Loucy (cell line): ENCODE data around the gene CYSRT1.

ENCODE experiments used
- H2AFZ ChIP-seq: fragments of 200-600 bp; sonication (generic); 2 replicates; pipeline ENCODE4 v1.6.0; 2016; ENCODE audit warnings: antibody characterized with exemption, mild to moderate bottlenecking, low read length, moderate library complexity
- H3F3A ChIP-seq: fragments of 200-600 bp; 2 replicates; pipeline ENCODE4 v1.6.0; 2016; ENCODE audit warnings: antibody characterized with exemption, low read depth, mild to moderate bottlenecking
- H3K27me3 ChIP-seq: fragments of 200-600 bp; sonication (generic); 2 replicates; pipeline ENCODE4 v1.6.1; 2014; ENCODE audit warnings: low read length, mild to moderate bottlenecking; ENCODE audit not compliant: insufficient read depth, poor library complexity, severe bottlenecking
- H3K36me3 ChIP-seq: fragments of 200-600 bp; sonication (generic); 2 replicates; pipeline ENCODE4 v1.6.1; 2016; ENCODE audit warnings: low read length; ENCODE audit not compliant: insufficient read depth
- H3K4me1 ChIP-seq: fragments of 200-600 bp; sonication (generic); 2 replicates; pipeline ENCODE4 v1.5.1; 2014; ENCODE audit warnings: low read length, mild to moderate bottlenecking; ENCODE audit not compliant: insufficient read depth, poor library complexity, severe bottlenecking
- H3K4me2 ChIP-seq: fragments of 200-600 bp; sonication (generic); 2 replicates; pipeline ENCODE4 v1.6.0; 2014; ENCODE audit warnings: antibody characterized with exemption, low read length, low read depth, mild to moderate bottlenecking; ENCODE audit not compliant: poor library complexity, severe bottlenecking
- H3K4me3 ChIP-seq: fragments of 200-600 bp; sonication (generic); 2 replicates; pipeline ENCODE4 v1.5.1; 2014; ENCODE audit warnings: low read length, mild to moderate bottlenecking, mixed read lengths; ENCODE audit not compliant: poor library complexity, severe bottlenecking
- H3K79me2 ChIP-seq: fragments of 200-600 bp; sonication (generic); 2 replicates; pipeline ENCODE4 v1.6.1; 2014; ENCODE audit warnings: low read length; ENCODE audit not compliant: insufficient read depth
- H3K9ac ChIP-seq: fragments of 200-600 bp; sonication (generic); 2 replicates; pipeline ENCODE4 v1.6.0; 2014; ENCODE audit warnings: mild to moderate bottlenecking, low read depth, low read length, moderate library complexity; ENCODE audit not compliant: poor library complexity, severe bottlenecking
- H3K9me2 ChIP-seq: fragments of 200-600 bp; sonication (generic); replicated peaks from 2 replicates; pipeline ENCODE4 v1.6.1; 2016; ENCODE audit warnings: low read depth, low read length, mixed read lengths
- H3K9me3 ChIP-seq: fragments of 200-600 bp; sonication (generic); 2 replicates; pipeline ENCODE4 v1.6.1; 2014; ENCODE audit warnings: mild to moderate bottlenecking, antibody characterized with exemption, low read length, low read depth; ENCODE audit not compliant: insufficient read depth
- H4K20me1 ChIP-seq: fragments of 200-600 bp; sonication (generic); 2 replicates; pipeline ENCODE4 v1.6.0; 2014; ENCODE audit warnings: antibody characterized with exemption, low read length, mild to moderate bottlenecking; ENCODE audit not compliant: insufficient read depth, poor library complexity, severe bottlenecking
- CTCF ChIP-seq: fragments of 200-600 bp; sonication (generic); conservative IDR thresholded peaks from 2 replicates; pipeline ENCODE4 v1.5.1; 2014; ENCODE audit warnings: mild to moderate bottlenecking, antibody characterized with exemption, low read length
- EZH2phosphoT487 ChIP-seq: fragments of 200-600 bp; IDR thresholded peaks from 2 replicates; pipeline ENCODE4 v1.6.1; 2018; ENCODE audit warnings: antibody characterized with exemption, mild to moderate bottlenecking, moderate library complexity, borderline replicate concordance

CYSRT1 gene

GRCh38 chr9:137273095-137273490, 48.1 kb downstream of the CYSRT1 start:
- H2AFZ ChIP-seq = no peak overlapping the region
- no peak overlapping the region for H3K4me3 ChIP-seq
- H3K9me3 ChIP-seq = no peaks in the 10 kb centered on the region
- H3K4me1 ChIP-seq = peaks cover 4% of the 10 kb centered on the region
- no peaks in the 10 kb centered on the region for H3K9me2 ChIP-seq
- H3K4me2 ChIP-seq = no peak overlapping the region
- no peaks in the 10 kb centered on the region for H3K79me2 ChIP-seq
- peaks cover 3% of the 10 kb centered on the region for H4K20me1 ChIP-seq
- H3K9ac ChIP-seq = no peak overlapping the region
- TF ChIP-seq CTCF (no peak), EZH2phosphoT487 (no peak)
- no peaks in the 10 kb centered on the region; the same call in 1 of the 2 replicates for H3K36me3 ChIP-seq
- H3K27me3 ChIP-seq = no peaks in the 10 kb centered on the region
- no peaks in the 10 kb centered on the region for H3F3A ChIP-seq

DNA sequence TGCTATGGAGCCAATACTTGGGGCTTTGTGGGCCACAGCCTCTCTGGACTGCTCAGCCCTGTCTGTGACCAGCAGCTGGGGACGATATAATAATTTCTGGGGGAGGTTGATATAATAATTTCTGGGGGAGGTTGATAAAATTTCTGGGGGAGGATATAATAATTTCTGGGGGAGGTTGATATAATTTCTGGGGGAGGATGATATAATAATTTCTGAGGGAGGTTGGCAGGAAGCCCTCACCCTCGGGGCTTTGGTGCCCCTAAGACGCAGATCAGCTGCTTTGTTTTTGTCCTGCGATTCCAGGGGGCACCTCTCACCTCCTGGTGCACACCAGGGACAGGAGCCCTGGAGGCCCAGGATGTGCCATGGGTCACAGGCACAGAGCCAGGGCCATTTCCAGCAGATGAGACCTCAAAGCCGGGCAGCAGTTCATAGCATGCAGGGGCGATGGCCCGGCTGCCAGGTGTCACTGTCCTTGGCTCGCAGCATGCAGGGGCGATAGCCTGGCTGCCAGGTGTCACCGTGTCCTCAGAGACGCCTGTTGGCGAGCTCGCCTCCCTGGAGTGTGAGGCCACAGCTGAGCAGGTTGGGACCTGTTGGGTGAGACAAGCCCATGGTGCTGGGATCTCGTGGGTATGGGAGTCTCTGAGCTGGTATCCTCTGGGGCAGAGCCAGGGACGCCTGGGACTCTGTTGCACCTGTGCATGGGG, 48.8 kb downstream of the CYSRT1 start:
- Histone ChIP-seq H3F3A (no peaks in the 10 kb centered on the region), H2AFZ (no peak overlapping the region), H3K4me3 (no peak overlapping the region), H3K27me3 (no peaks in the 10 kb centered on the region), H3K9me3 (no peaks in the 10 kb centered on the region), H3K79me2 (no peaks in the 10 kb centered on the region), H3K4me2 (no peak overlapping the region), H3K4me1 (peaks cover 3% of the 10 kb centered on the region), H3K9ac (no peak overlapping the region), H3K36me3 (no peaks in the 10 kb centered on the region; the same call in 1 of the 2 replicates), H3K9me2 (no peaks in the 10 kb centered on the region), H4K20me1 (peaks cover 3% of the 10 kb centered on the region)
- TF ChIP-seq EZH2phosphoT487 = no peak
- no peak for TF ChIP-seq CTCF

DNA sequence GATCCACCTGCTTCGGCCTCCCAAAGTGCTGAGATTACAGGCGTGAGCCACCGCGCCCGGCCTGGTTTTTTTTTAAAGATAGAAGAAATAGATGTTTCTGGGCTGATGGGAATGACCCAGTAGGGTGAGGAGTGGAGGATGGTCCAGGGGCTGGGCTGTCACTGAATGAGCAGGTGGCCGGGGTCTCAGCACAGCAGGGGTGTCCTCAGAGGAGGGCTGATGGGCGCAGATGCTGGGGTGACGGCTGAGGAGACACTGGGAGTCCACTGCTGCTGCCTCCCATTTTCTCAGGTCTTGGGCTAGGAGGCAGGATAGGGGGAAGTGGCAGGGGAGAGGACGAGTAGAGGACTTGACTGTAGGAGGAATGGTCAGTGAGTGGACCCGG, 50.2 kb downstream of the CYSRT1 start:
- H3K79me2 ChIP-seq = no peaks in the 10 kb centered on the region
- H3K9me3 ChIP-seq = no peaks in the 10 kb centered on the region
- H4K20me1 ChIP-seq = peaks cover 3% of the 10 kb centered on the region
- H3K4me3 ChIP-seq = no peak overlapping the region
- H2AFZ ChIP-seq = no peak overlapping the region
- TF ChIP-seq CTCF = no peak
- no peak for TF ChIP-seq EZH2phosphoT487
- H3K9me2 ChIP-seq = no peaks in the 10 kb centered on the region
- H3K4me1 ChIP-seq = peaks cover 3% of the 10 kb centered on the region
- H3K27me3 ChIP-seq = no peaks in the 10 kb centered on the region
- no peaks in the 10 kb centered on the region; the same call in 1 of the 2 replicates for H3K36me3 ChIP-seq
- H3K4me2 ChIP-seq = no peak overlapping the region
- no peaks in the 10 kb centered on the region for H3F3A ChIP-seq
- H3K9ac ChIP-seq = no peak overlapping the region
